WTC11 (cell line): ENCODE measurements around the gene SYNGR3. TPM values are rescaled to one million over a fixed set of nuclear protein-coding genes. Genes with fewer than 3 reads are reported as not detected.

Experiments used
- ATAC-seq: fragments of 200-7000 bp; cut with Tn5 transposase; 2 replicates; pipeline ENCODE4 v1.10.0; 2021; ENCODE audit warnings: mild to moderate bottlenecking, moderate library complexity
- CTCF ChIA-PET: fragments of 300-600 bp; sonication (Branson Sonifier 250); formaldehyde crosslinking; loops from one replicate; lab custom pipeline; 2021; ENCODE audit warnings: antibody characterized with exemption; lab: Charles Lee
- POLR2A ChIA-PET: fragments of 350-600 bp; sonication (Branson Sonifier 250); formaldehyde crosslinking; loops from one replicate; lab custom pipeline; 2021; ENCODE audit warnings: antibody characterized with exemption; lab: Charles Lee
- DNase-seq: peaks from one replicate; pipeline ENCODE4 v3.0.0; 2021; ENCODE audit warnings: low spot score
- H3K27ac Mint-ChIP-seq: 2 replicates; pipeline ENCODE4 v1.8.0; 2021; ENCODE audit warnings: mixed read lengths
- H3K27me3 Mint-ChIP-seq: 2 replicates; pipeline ENCODE4 v1.8.0; 2021; ENCODE audit warnings: low read depth, mild to moderate bottlenecking, moderate library complexity, mixed read lengths
- H3K36me3 Mint-ChIP-seq: 2 replicates; pipeline ENCODE4 v1.8.0; 2021; ENCODE audit warnings: mixed read lengths
- H3K4me1 Mint-ChIP-seq: 2 replicates; pipeline ENCODE4 v1.8.0; 2022; ENCODE audit warnings: mixed read lengths
- H3K4me3 Mint-ChIP-seq: 2 replicates; pipeline ENCODE4 v1.8.0; 2021; ENCODE audit warnings: mild to moderate bottlenecking, moderate library complexity, mixed read lengths
- H3K9me3 Mint-ChIP-seq: 2 replicates; pipeline ENCODE4 v1.8.0; 2021; ENCODE audit warnings: mixed read lengths
- ATF1 ChIP-seq: sonication (generic); formaldehyde crosslinking; IDR thresholded peaks from 2 replicates; pipeline ENCODE4 v1.8.1; 2023; ENCODE audit warnings: mild to moderate bottlenecking, moderate library complexity, missing genetic modification reagents
- FOXP1 ChIP-seq: sonication (generic); formaldehyde crosslinking; IDR thresholded peaks from 2 replicates; pipeline ENCODE4 v1.8.0; 2022; ENCODE audit warnings: missing genetic modification reagents, mild to moderate bottlenecking, moderate library complexity, borderline replicate concordance
- NFE2L1 ChIP-seq: sonication (generic); formaldehyde crosslinking; IDR thresholded peaks from 2 replicates; pipeline ENCODE4 v1.8.1; 2023; ENCODE audit warnings: missing genetic modification reagents
- NFYB ChIP-seq: sonication (generic); formaldehyde crosslinking; conservative IDR thresholded peaks from 2 replicates; pipeline ENCODE4 v1.8.0; 2022; ENCODE audit warnings: low read depth, missing genetic modification reagents
- OVOL2 ChIP-seq: fragments of 250-450 bp; sonication (Bioruptor Pico); IDR thresholded peaks from 2 replicates; pipeline ENCODE4 v1.9.0; 2021; ENCODE audit warnings: mild to moderate bottlenecking, borderline replicate concordance
- ZNF219 ChIP-seq: sonication (generic); formaldehyde crosslinking; IDR thresholded peaks from 2 replicates; pipeline ENCODE4 v1.8.0; 2023; ENCODE audit warnings: missing genetic modification reagents, mild to moderate bottlenecking, borderline replicate concordance
- ZNF423 ChIP-seq: fragments of 250-450 bp; sonication (Bioruptor Pico); IDR thresholded peaks from 2 replicates; pipeline ENCODE4 v2.1.2; 2022; ENCODE audit warnings: mild to moderate bottlenecking, moderate library complexity
- total RNA-seq: library from RNA; stranded (reverse); gene quantifications from 3 replicates; pipeline ENCODE4 v1.2.3, GENCODE V29; 2021
- TF ChIP-seq, protein P1 (sequence below): fragments of 250-450 bp; sonication (Bioruptor Pico); IDR thresholded peaks from 2 replicates; pipeline ENCODE4 v1.9.0; 2021; ENCODE audit warnings: mild to moderate bottlenecking, borderline replicate concordance
- TF ChIP-seq, protein P2 (sequence below): fragments of 250-450 bp; sonication (Bioruptor Pico); IDR thresholded peaks from 2 replicates; pipeline ENCODE4 v1.8.0; 2021; ENCODE audit warnings: mild to moderate bottlenecking
- TF ChIP-seq, protein P3 (sequence below): sonication (generic); formaldehyde crosslinking; IDR thresholded peaks from 2 replicates; pipeline ENCODE4 v1.8.1; 2022; ENCODE audit warnings: mild to moderate bottlenecking, missing genetic modification reagents, moderate library complexity, borderline replicate concordance
- TF ChIP-seq, protein P4 (sequence below): sonication (generic); formaldehyde crosslinking; IDR thresholded peaks from 2 replicates; pipeline ENCODE4 v1.8.0; 2023; ENCODE audit warnings: missing genetic modification reagents, mild to moderate bottlenecking, borderline replicate concordance
- TF ChIP-seq, protein P5 (sequence below): sonication (generic); formaldehyde crosslinking; IDR thresholded peaks from 2 replicates; pipeline ENCODE4 v1.8.1; 2023; ENCODE audit warnings: mild to moderate bottlenecking, missing genetic modification reagents, moderate library complexity
- TF ChIP-seq, protein P6 (sequence below): fragments of 200-600 bp; IDR thresholded peaks from 2 replicates; pipeline ENCODE4 v1.8.0; 2022; ENCODE audit warnings: antibody characterized with exemption

The SYNGR3 gene
- total RNA-seq, 1 experiment from 2014 or later, result 41.5 TPM

DNA sequence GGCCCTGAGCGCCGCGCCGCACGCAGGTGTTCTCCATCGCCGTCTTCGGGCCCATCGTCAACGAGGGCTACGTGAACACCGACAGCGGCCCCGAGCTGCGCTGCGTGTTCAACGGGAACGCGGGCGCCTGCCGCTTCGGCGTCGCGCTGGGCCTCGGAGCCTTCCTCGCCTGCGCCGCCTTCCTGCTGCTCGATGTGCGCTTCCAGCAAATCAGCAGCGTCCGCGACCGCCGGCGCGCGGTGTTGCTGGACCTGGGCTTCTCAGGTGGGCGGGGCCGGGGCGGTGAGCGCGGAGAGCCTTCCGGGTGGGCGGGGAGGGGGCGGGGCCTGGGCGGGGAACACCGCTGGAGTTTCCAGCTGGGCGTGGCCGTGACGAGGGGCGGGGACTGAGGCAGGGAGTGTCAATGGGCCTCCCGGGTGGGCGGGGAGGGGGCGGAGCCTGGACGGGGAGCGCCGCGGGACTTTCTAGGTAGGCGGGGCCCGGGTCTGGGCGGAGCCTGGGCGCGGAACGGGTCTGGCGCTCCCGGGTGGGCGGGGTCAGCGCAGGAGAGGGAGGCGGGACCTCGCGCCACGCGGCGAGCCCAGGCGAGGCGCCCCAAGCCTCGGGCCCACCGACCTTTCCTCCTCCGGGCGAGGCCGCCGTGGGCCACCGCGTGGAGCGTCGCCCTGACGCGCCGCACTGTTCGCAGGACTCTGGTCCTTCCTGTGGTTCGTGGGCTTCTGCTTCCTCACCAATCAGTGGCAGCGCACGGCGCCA is 2.4 kb downstream of the SYNGR3 start (continued):
- TF ChIP-seq, protein P1, sequence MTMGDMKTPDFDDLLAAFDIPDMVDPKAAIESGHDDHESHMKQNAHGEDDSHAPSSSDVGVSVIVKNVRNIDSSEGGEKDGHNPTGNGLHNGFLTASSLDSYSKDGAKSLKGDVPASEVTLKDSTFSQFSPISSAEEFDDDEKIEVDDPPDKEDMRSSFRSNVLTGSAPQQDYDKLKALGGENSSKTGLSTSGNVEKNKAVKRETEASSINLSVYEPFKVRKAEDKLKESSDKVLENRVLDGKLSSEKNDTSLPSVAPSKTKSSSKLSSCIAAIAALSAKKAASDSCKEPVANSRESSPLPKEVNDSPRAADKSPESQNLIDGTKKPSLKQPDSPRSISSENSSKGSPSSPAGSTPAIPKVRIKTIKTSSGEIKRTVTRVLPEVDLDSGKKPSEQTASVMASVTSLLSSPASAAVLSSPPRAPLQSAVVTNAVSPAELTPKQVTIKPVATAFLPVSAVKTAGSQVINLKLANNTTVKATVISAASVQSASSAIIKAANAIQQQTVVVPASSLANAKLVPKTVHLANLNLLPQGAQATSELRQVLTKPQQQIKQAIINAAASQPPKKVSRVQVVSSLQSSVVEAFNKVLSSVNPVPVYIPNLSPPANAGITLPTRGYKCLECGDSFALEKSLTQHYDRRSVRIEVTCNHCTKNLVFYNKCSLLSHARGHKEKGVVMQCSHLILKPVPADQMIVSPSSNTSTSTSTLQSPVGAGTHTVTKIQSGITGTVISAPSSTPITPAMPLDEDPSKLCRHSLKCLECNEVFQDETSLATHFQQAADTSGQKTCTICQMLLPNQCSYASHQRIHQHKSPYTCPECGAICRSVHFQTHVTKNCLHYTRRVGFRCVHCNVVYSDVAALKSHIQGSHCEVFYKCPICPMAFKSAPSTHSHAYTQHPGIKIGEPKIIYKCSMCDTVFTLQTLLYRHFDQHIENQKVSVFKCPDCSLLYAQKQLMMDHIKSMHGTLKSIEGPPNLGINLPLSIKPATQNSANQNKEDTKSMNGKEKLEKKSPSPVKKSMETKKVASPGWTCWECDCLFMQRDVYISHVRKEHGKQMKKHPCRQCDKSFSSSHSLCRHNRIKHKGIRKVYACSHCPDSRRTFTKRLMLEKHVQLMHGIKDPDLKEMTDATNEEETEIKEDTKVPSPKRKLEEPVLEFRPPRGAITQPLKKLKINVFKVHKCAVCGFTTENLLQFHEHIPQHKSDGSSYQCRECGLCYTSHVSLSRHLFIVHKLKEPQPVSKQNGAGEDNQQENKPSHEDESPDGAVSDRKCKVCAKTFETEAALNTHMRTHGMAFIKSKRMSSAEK (CRISPR knock-in tag), result no peak
- peak; percentile 87; the same call in 1 of the 2 replicates for TF ChIP-seq NFE2L1
- TF ChIP-seq, protein P2, sequence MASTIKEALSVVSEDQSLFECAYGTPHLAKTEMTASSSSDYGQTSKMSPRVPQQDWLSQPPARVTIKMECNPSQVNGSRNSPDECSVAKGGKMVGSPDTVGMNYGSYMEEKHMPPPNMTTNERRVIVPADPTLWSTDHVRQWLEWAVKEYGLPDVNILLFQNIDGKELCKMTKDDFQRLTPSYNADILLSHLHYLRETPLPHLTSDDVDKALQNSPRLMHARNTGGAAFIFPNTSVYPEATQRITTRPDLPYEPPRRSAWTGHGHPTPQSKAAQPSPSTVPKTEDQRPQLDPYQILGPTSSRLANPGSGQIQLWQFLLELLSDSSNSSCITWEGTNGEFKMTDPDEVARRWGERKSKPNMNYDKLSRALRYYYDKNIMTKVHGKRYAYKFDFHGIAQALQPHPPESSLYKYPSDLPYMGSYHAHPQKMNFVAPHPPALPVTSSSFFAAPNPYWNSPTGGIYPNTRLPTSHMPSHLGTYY (CRISPR knock-in tag), result no peak
- TF ChIP-seq ZNF219 (CRISPR knock-in tag), result peak; percentile 84; the same call in 1 of the 2 replicates

DNA sequence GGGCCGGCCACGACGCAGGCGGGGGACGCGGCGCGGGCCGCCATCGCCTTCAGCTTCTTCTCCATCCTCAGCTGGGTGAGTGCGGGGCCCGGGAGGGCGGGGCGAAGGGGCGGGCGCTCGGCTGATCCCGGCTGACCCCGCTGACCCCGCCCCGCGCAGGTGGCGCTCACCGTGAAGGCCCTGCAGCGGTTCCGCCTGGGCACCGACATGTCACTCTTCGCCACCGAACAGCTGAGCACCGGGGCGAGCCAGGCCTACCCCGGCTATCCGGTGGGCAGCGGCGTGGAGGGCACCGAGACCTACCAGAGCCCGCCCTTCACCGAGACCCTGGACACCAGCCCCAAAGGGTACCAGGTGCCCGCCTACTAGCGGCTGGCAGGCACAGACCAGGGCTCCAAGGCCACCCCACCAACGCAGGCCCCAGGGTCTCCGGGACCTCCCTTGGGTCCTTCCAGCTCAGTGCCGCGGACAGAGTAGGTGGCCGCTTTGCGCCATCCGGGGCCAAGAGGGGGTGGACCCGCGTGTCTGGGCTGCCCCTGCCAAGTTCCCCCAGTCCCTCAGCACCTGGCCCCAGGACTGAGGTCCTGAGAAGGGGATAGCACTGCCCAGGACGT is 3.0 kb downstream of the SYNGR3 start:
- peak overlapping the region; percentile 55 for H3K4me3 Mint-ChIP-seq
- H3K4me1 Mint-ChIP-seq, result peaks cover 17% of the 10 kb centered on the region
- no peak overlapping the region for H3K27ac Mint-ChIP-seq
- TF ChIP-seq FOXP1 (CRISPR knock-in tag), result no peak
- TF ChIP-seq, protein P3, sequence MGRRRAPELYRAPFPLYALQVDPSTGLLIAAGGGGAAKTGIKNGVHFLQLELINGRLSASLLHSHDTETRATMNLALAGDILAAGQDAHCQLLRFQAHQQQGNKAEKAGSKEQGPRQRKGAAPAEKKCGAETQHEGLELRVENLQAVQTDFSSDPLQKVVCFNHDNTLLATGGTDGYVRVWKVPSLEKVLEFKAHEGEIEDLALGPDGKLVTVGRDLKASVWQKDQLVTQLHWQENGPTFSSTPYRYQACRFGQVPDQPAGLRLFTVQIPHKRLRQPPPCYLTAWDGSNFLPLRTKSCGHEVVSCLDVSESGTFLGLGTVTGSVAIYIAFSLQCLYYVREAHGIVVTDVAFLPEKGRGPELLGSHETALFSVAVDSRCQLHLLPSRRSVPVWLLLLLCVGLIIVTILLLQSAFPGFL (CRISPR knock-in tag), result no peak
- TF ChIP-seq, protein P4, sequence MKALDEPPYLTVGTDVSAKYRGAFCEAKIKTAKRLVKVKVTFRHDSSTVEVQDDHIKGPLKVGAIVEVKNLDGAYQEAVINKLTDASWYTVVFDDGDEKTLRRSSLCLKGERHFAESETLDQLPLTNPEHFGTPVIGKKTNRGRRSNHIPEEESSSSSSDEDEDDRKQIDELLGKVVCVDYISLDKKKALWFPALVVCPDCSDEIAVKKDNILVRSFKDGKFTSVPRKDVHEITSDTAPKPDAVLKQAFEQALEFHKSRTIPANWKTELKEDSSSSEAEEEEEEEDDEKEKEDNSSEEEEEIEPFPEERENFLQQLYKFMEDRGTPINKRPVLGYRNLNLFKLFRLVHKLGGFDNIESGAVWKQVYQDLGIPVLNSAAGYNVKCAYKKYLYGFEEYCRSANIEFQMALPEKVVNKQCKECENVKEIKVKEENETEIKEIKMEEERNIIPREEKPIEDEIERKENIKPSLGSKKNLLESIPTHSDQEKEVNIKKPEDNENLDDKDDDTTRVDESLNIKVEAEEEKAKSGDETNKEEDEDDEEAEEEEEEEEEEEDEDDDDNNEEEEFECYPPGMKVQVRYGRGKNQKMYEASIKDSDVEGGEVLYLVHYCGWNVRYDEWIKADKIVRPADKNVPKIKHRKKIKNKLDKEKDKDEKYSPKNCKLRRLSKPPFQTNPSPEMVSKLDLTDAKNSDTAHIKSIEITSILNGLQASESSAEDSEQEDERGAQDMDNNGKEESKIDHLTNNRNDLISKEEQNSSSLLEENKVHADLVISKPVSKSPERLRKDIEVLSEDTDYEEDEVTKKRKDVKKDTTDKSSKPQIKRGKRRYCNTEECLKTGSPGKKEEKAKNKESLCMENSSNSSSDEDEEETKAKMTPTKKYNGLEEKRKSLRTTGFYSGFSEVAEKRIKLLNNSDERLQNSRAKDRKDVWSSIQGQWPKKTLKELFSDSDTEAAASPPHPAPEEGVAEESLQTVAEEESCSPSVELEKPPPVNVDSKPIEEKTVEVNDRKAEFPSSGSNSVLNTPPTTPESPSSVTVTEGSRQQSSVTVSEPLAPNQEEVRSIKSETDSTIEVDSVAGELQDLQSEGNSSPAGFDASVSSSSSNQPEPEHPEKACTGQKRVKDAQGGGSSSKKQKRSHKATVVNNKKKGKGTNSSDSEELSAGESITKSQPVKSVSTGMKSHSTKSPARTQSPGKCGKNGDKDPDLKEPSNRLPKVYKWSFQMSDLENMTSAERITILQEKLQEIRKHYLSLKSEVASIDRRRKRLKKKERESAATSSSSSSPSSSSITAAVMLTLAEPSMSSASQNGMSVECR (CRISPR knock-in tag), result 0 out of 2 replicates have a peak, but pooled peaks have one; percentile 41
- no peak for TF ChIP-seq ATF1 (CRISPR knock-in tag)
- TF ChIP-seq OVOL2, result no peak
- no peak for TF ChIP-seq NFYB (CRISPR knock-in tag)
- TF ChIP-seq, protein P5, sequence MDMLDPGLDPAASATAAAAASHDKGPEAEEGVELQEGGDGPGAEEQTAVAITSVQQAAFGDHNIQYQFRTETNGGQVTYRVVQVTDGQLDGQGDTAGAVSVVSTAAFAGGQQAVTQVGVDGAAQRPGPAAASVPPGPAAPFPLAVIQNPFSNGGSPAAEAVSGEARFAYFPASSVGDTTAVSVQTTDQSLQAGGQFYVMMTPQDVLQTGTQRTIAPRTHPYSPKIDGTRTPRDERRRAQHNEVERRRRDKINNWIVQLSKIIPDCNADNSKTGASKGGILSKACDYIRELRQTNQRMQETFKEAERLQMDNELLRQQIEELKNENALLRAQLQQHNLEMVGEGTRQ, result no peak
- no peak for TF ChIP-seq ZNF423 (CRISPR knock-in tag)
- TF ChIP-seq, protein P6, sequence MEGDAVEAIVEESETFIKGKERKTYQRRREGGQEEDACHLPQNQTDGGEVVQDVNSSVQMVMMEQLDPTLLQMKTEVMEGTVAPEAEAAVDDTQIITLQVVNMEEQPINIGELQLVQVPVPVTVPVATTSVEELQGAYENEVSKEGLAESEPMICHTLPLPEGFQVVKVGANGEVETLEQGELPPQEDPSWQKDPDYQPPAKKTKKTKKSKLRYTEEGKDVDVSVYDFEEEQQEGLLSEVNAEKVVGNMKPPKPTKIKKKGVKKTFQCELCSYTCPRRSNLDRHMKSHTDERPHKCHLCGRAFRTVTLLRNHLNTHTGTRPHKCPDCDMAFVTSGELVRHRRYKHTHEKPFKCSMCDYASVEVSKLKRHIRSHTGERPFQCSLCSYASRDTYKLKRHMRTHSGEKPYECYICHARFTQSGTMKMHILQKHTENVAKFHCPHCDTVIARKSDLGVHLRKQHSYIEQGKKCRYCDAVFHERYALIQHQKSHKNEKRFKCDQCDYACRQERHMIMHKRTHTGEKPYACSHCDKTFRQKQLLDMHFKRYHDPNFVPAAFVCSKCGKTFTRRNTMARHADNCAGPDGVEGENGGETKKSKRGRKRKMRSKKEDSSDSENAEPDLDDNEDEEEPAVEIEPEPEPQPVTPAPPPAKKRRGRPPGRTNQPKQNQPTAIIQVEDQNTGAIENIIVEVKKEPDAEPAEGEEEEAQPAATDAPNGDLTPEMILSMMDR, result no peak
- DNase-seq (peak; percentile 86), ATAC-seq (peak; percentile 26)
- CTCF ChIA-PET, result interaction anchor here (0.6 to 6.4 kb wide), 14 partner anchors 9 to 558 kb away, joined by 3 to 59 read pairs (median 5); partner anchors contain the start of genes GFER, NTHL1 and TSC2
- H3K27me3 Mint-ChIP-seq, result peaks cover 24% of the 10 kb centered on the region
- no peaks in the 10 kb centered on the region for H3K9me3 Mint-ChIP-seq
- peaks cover 5% of the 10 kb centered on the region for H3K36me3 Mint-ChIP-seq
- POLR2A ChIA-PET, result interaction anchor here (1.1 to 1.7 kb wide), 5 partner anchors 12 to 162 kb away, joined by 3 to 13 read pairs (median 4); partner anchors contain the start of genes RPS2, TBL3 and TRAF7
